Measurements from ENCODE around the gene ATP7B. TPM values are rescaled to one million over a fixed set of nuclear protein-coding genes. Genes with fewer than 3 reads are reported as not detected.

The ATP7B gene
- total RNA-seq, 2 experiments from 2014 or later: 0.40 to 0.76 TPM

DNA sequence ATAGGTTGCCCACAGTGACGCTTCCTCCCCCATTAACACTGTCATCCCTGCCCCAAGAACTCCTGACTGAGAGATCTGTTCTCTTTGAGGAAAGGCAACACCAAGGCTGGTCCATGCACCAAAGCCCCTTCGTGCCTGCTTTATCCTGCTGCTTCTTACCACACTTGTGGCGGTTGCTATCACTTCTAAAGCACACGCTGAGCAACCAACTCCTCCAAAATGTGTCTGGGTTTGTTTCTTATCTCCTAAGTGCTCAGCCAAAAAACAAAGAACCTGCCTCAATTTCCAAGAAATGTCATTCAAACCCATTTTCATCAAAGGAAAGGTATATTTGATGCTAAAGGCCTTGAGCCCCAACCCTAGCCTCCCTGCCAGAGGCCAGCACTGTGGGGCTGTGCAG is 14.6 kb downstream of the ATP7B start:
- no peak overlapping the region for H3K4me3 ChIP-seq (ENCODE audit: low read depth, low read length, poor library complexity, severe bottlenecking)
- DNase-seq (ENCODE audit: low spot score): no peak
- BruUV-seq (replicated peaks): no TSS peak
- no peak overlapping the region for H3K27ac ChIP-seq (ENCODE audit: low read depth, low read length, poor library complexity, severe bottlenecking)
- H3K4me1 ChIP-seq (ENCODE audit: insufficient read depth, low read length, poor library complexity, severe bottlenecking): no peaks in the 10 kb centered on the region
- H3K4me2 ChIP-seq (ENCODE audit: low read length): no peak overlapping the region
- ChIA-PET CTCF (ENCODE audit: unreplicated experiment) (no interaction called here), POLR2A (interaction anchor here (0.6 kb wide), 1 partner anchor 22 kb away, joined by 5 read pairs; no protein-coding TSS in a partner anchor)
- H3K36me3 ChIP-seq (ENCODE audit: insufficient read depth, low read length): no peaks in the 10 kb centered on the region
- H3K79me2 ChIP-seq (ENCODE audit: insufficient read depth, low read depth, low read length): no peaks in the 10 kb centered on the region
- TF ChIP-seq EZH2phosphoT487 (IDR thresholded peaks at IDR 0.05; ENCODE audit: borderline replicate concordance, low read depth, low read length): no peak
- TF ChIP-seq, protein P1, sequence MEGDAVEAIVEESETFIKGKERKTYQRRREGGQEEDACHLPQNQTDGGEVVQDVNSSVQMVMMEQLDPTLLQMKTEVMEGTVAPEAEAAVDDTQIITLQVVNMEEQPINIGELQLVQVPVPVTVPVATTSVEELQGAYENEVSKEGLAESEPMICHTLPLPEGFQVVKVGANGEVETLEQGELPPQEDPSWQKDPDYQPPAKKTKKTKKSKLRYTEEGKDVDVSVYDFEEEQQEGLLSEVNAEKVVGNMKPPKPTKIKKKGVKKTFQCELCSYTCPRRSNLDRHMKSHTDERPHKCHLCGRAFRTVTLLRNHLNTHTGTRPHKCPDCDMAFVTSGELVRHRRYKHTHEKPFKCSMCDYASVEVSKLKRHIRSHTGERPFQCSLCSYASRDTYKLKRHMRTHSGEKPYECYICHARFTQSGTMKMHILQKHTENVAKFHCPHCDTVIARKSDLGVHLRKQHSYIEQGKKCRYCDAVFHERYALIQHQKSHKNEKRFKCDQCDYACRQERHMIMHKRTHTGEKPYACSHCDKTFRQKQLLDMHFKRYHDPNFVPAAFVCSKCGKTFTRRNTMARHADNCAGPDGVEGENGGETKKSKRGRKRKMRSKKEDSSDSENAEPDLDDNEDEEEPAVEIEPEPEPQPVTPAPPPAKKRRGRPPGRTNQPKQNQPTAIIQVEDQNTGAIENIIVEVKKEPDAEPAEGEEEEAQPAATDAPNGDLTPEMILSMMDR (conservative IDR thresholded peaks at IDR 0.05; ENCODE audit: low read length): no peak
- intact Hi-C loops (cut with micrococcal nuclease; ENCODE audit: unreplicated experiment): no loop called here
- H2AFZ ChIP-seq (ENCODE audit: low read length): no peak overlapping the region
- no peaks in the 10 kb centered on the region for H3K9me2 ChIP-seq (ENCODE audit: insufficient read depth, low read length)
- H3K9me3 ChIP-seq (ENCODE audit: low read length): no peaks in the 10 kb centered on the region
- H4K20me1 ChIP-seq (ENCODE audit: insufficient read depth, low read length): no peaks in the 10 kb centered on the region; the same call in 1 of the 2 replicates

- H3K4me2 ChIP-seq (ENCODE audit: low read length): no peak overlapping the region
- CTCF ChIA-PET (ENCODE audit: unreplicated experiment): interaction anchor here (0.6 kb wide), 1 partner anchor 173 kb away, joined by 6 read pairs; no protein-coding TSS in a partner anchor
- no TSS peak for BruUV-seq (replicated peaks)
These were observed 15.3 kb downstream of the ATP7B start for GRCh38 chr13:51995677-51996551.

More at GRCh38 chr13:51995677-51996551, 15.3 kb downstream of the ATP7B start:
- Histone ChIP-seq H3K27ac (ENCODE audit: low read depth, low read length, poor library complexity, severe bottlenecking) (no peak overlapping the region), H3K4me1 (ENCODE audit: insufficient read depth, low read length, poor library complexity, severe bottlenecking) (no peaks in the 10 kb centered on the region), H2AFZ (ENCODE audit: low read length) (no peak overlapping the region), H3K9me2 (ENCODE audit: insufficient read depth, low read length) (no peaks in the 10 kb centered on the region), H3K9me3 (ENCODE audit: low read length) (no peaks in the 10 kb centered on the region), H3K36me3 (ENCODE audit: insufficient read depth, low read length) (no peaks in the 10 kb centered on the region), H4K20me1 (ENCODE audit: insufficient read depth, low read length) (no peaks in the 10 kb centered on the region; the same call in 1 of the 2 replicates), H3K79me2 (ENCODE audit: insufficient read depth, low read depth, low read length) (no peaks in the 10 kb centered on the region), H3K4me3 (ENCODE audit: low read depth, low read length, poor library complexity, severe bottlenecking) (no peak overlapping the region)
- intact Hi-C loops (cut with micrococcal nuclease; ENCODE audit: unreplicated experiment): no loop called here
- no peak for DNase-seq (ENCODE audit: low spot score)
- POLR2A ChIA-PET: interaction anchor here (0.6 kb wide), 1 partner anchor 23 kb away, joined by 5 read pairs; no protein-coding TSS in a partner anchor
- TF ChIP-seq, protein P1 (conservative IDR thresholded peaks at IDR 0.05; ENCODE audit: low read length): no peak
- no peak for TF ChIP-seq EZH2phosphoT487 (IDR thresholded peaks at IDR 0.05; ENCODE audit: borderline replicate concordance, low read depth, low read length)
